Jurkat, Clone E6-1 (cell line): Measurements from ENCODE around the gene TEAD1.
A peak's percentile ranks its signal among the peaks of the same experiment; 100 is the strongest.

Source experiments
- DNase-seq: peaks from one replicate; pipeline ENCODE4 v3.0.0-alpha.2; 2011; ENCODE audit warnings: low read depth, low spot score
- H3K4me3 ChIP-seq: 2 replicates; pipeline ENCODE4 v1.5.1; 2011; ENCODE audit warnings: mild to moderate bottlenecking, low read length, control low read depth, moderate library complexity

The TEAD1 gene

GRCh38 chr11:12835286-12835685, 161.1 kb downstream of the TEAD1 start:
- H3K4me3 ChIP-seq, result no peak overlapping the region
- DNase-seq, result no peak

GRCh38 chr11:12838463-12839123, 164.4 kb downstream of the TEAD1 start:
- H3K4me3 ChIP-seq, result no peak overlapping the region

DNA sequence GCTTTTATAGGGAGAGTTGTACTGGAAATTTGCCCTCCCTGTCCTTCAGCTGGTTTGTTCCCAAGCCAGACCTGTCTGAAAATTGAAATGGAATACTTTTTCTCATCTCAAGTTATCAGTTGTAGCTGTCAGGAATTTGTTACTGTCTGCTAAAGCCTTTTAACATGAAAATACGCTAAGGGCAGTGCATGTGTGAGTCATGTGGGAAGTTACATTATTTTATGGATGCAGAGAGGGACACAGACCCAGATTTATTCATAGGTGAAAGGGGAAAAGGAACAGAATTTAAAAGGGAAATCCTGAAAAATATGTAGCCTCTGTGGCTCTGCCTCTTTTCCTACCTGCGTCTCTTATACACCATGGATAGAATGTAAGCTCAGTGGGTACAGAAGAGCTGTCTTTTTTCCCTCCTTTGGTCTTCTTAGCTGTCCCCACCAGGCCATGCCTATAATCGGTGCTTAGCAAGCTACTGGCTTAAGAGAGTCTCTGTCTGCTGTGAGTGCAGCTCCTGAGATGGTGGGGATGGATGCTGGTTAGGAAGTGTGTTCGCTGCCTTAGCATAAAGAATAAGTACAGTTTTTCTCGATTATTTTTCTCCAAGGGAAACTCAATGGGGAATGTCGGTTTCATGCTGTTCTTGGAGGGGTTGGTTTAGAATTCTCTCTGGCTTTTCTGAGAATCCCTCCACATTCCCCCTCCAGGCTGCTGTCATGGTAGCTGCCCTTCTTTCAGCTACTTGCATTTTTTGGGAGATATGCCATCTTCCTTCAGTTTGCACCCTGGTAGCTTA, 166.8 kb downstream of the TEAD1 start:
- H3K4me3 ChIP-seq, result no peak overlapping the region
- no peak for DNase-seq

More at GRCh38 chr11:12838463-12839123, 164.4 kb downstream of the TEAD1 start:
- no peak for DNase-seq

DNA sequence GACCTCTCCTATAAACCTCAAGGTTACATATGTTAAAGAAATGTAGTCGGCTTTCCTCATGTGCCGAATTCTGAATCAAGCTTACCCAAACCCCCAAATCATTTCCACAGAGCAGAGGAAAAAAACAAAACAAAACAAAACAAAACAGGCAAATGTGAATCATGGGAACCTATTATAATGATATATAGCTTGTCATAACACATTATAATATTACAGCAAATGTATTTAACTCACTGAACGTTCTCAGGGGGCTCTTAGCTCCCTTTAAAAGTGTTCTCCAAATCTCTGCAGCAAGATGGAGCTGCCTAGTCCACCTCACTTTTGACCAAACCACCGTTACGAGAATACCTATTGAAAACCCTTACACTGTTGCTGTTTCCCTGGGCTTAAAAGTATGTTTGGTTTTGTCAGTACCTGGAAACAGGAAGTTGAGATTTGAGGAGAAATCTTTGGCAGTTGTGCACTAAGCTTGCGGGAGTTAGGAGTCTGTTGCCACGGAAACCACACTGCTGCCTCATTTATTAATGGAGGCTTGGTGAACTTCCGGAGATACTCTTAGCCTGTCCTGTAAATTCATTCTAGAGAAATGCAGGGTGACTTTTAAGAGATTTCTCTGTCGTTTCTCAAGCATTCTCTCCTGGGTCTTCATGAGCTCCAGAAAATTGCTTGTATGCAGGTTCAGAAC, 167.9 kb downstream of the TEAD1 start:
- peak overlapping the region; percentile 34 for H3K4me3 ChIP-seq
- DNase-seq, result peak; percentile 67

DNA sequence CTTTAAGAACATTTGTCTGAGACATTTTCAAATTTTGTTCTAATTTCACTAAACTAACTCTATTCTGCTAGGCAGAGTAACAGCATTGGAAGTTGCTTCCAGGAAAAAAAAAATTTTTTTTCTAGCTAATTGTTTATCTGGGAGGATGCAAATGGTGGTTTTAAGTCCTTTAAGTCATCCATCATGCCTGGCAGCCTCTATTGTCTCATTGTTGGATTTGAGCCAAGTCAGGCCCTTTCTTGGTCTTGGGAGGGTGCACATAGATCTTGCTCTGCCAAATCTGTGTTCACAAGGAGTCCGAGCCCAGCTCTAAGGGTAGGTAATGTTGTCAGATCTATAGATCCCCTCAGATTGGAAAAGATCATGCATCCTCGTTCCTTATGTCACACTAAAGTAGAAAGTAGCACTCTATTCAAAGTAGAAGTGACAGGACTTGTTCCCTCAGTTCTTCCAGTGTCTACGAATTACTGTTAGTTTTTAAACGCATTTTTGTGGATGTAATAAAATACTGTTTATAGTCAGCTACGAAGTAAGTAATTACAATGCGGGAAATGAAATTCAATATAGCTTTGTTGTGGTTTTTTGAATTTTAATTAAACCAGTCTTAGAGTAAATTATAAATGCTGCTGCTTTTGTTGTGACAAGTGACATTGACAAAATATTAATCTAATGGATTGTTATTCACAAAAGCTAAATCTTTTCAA, 168.9 kb downstream of the TEAD1 start:
- H3K4me3 ChIP-seq, result no peak overlapping the region
- DNase-seq, result peak; percentile 57

DNA sequence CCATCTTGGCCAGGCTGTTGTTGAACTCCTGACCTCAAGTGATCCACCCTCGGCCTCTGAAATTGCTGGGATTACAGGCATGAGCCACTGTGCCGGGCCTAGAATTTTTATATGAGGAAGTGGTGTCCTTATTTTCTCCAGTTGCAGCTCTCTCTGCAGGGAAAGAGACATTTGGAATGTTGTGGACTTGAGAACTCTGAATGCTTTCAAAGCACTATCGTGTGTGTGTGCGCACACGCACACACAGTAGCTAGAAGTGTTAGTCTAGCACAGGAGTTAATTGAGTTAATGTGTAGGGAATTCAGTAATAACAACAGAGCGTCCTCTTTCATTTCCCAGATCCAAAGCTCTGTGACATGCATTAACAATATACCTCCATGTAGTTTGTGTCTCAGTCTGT, 170.9 kb downstream of the TEAD1 start:
- no peak overlapping the region for H3K4me3 ChIP-seq

GRCh38 chr11:12845739-12846358, 171.6 kb downstream of the TEAD1 start:
- DNase-seq, result no peak
- H3K4me3 ChIP-seq, result no peak overlapping the region

More for the DNA sequence above, 170.9 kb downstream of the TEAD1 start:
- no peak for DNase-seq

GRCh38 chr11:12846786-12847615, 172.8 kb downstream of the TEAD1 start:
- no peak overlapping the region for H3K4me3 ChIP-seq
- DNase-seq, result peak; percentile 46

- no peak for DNase-seq
- no peak overlapping the region for H3K4me3 ChIP-seq
Observed at GRCh38 chr11:12848413-12848812, 174.2 kb downstream of the TEAD1 start.

DNA sequence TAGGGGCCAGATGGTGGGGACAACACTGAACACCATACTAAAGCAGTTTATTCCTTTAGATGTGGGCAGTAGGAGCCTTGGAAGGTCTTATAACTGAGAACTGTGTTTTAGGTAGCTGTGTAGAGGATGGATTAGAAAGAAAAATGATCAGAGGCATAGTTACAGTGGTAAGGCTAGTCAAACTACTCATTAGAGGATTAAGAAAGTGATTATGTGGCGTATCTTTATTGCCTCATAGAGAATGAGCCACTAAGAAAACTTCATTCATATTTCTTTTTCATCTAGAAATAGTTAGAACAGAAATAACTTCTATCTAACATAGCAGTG, 179.1 kb downstream of the TEAD1 start:
- DNase-seq, result no peak
- H3K4me3 ChIP-seq, result no peak overlapping the region

- H3K4me3 ChIP-seq, result no peak overlapping the region
- no peak for DNase-seq
Observed at GRCh38 chr11:12853652-12854296, 179.6 kb downstream of the TEAD1 start.

DNA sequence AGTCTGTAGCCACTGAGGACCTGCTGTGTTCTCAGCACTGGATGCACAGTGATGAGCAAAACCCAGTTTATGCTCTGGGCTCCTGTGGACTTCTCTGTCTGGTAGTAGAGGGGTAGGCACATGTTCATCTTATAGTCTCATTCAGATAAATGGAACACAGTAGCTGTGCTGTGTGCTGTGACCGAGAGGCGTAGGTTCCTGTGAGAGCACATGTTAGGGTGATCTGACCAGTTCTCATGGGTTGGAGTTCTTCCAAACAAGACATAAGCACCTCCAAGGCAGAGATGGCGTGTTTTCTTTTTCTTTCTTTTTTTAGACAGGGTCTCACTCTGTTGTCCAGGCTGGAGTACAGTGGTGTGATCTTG, 180.1 kb downstream of the TEAD1 start:
- no peak overlapping the region for H3K4me3 ChIP-seq
- DNase-seq, result no peak

- DNase-seq, result no peak
- no peak overlapping the region for H3K4me3 ChIP-seq
Observed at GRCh38 chr11:12854829-12855228, 180.6 kb downstream of the TEAD1 start.

GRCh38 chr11:12856338-12856737, 182.1 kb downstream of the TEAD1 start:
- no peak for DNase-seq
- no peak overlapping the region for H3K4me3 ChIP-seq

- DNase-seq, result no peak
Observed at GRCh38 chr11:12857572-12857971, 183.4 kb downstream of the TEAD1 start.

GRCh38 chr11:12859872-12860657, 185.8 kb downstream of the TEAD1 start:
- no peak overlapping the region for H3K4me3 ChIP-seq
- no peak for DNase-seq

More at GRCh38 chr11:12857572-12857971, 183.4 kb downstream of the TEAD1 start:
- no peak overlapping the region for H3K4me3 ChIP-seq

DNA sequence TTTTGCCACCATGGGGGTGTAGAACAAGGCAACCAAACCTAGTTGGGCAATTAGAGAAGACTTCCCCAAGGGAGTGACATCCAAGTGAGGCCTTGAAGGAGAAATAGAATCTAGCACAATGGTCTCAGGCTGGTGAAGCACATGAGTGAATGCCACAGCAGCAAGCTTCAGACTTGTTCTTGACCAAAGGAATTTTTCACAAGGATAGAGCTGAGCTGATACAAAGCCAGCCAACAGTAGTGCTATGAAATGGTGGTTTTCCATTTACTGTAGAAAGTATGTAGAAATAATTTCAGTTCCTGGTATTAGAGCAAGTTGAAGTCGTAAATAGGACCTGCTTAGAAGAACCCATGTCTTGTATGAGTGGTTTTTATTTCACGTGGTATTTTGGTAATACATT, 186.6 kb downstream of the TEAD1 start:
- no peak for DNase-seq

More for the DNA sequence above, 186.6 kb downstream of the TEAD1 start:
- H3K4me3 ChIP-seq, result no peak overlapping the region
